HepG2 (cell line): ENCODE results near the gene CD7. TPM values are rescaled to one million over a fixed set of nuclear protein-coding genes. Genes with fewer than 3 reads are reported as not detected.

Source experiments
- ASH2L ChIP-seq: fragments of 300-600, 200-600 bp; sonication (generic); IDR thresholded peaks from 2 replicates; pipeline ENCODE4 v1.7.0; 2017; ENCODE audit warnings: low read depth, mild to moderate bottlenecking, moderate library complexity, mixed read lengths, low read length; ENCODE audit not compliant: insufficient read length
- IRF2 ChIP-seq: IDR thresholded peaks from 2 replicates; pipeline ENCODE4 v1.6.1; 2018; ENCODE audit warnings: missing genetic modification reagents, missing compliant biosample characterization
- JUND ChIP-seq: sonication (generic); formaldehyde crosslinking; IDR thresholded peaks from 2 replicates; pipeline ENCODE4 v1.8.0; 2022; ENCODE audit warnings: mild to moderate bottlenecking, missing genetic modification reagents
- LCORL ChIP-seq, 2 experiments: fragments of 450-650 bp in 1 of 2; sonication (generic) in 1 of 2; formaldehyde crosslinking in 1 of 2; IDR thresholded peaks; 2 replicates each; pipeline versions ENCODE4 v1.5.0 to v1.6.1; 2017 to 2020; ENCODE audit warnings: antibody characterized with exemption in 1 of 2, missing genetic modification reagents in 1 of 2
- MEF2D ChIP-seq: sonication (generic); formaldehyde crosslinking; IDR thresholded peaks from 2 replicates; pipeline ENCODE4 v1.5.1; 2020; ENCODE audit warnings: mild to moderate bottlenecking, missing genetic modification reagents
- NFYB ChIP-seq: sonication (generic); formaldehyde crosslinking; IDR thresholded peaks from 2 replicates; pipeline ENCODE4 v1.4.0; 2020; ENCODE audit warnings: missing genetic modification reagents
- PHB2 ChIP-seq: fragments of 450-650 bp; IDR thresholded peaks from 2 replicates; pipeline ENCODE4 v1.6.1; 2018; ENCODE audit not compliant: partially characterized antibody
- RAD51 ChIP-seq: fragments of 450-650 bp; IDR thresholded peaks from 2 replicates; pipeline ENCODE4 v1.6.1; 2016; ENCODE audit warnings: borderline replicate concordance
- SIX4 ChIP-seq: sonication (generic); formaldehyde crosslinking; IDR thresholded peaks from 2 replicates; pipeline ENCODE4 v1.4.0; 2020; ENCODE audit warnings: missing genetic modification reagents
- SMAD3 ChIP-seq: sonication (generic); formaldehyde crosslinking; IDR thresholded peaks from 2 replicates; pipeline ENCODE4 v1.4.0; 2020; ENCODE audit warnings: missing genetic modification reagents
- THYN1 ChIP-seq: sonication (generic); formaldehyde crosslinking; IDR thresholded peaks from 2 replicates; pipeline ENCODE4 v1.8.1; 2023; ENCODE audit warnings: low read depth, mild to moderate bottlenecking, moderate library complexity, missing genetic modification reagents, borderline replicate concordance
- ZEB1 ChIP-seq: IDR thresholded peaks from 2 replicates; pipeline ENCODE4 v1.6.1; 2012; ENCODE audit warnings: mild to moderate bottlenecking, low read depth, inconsistent platforms; ENCODE audit not compliant: insufficient replicate concordance
- ZNF225 ChIP-seq: sonication (generic); formaldehyde crosslinking; IDR thresholded peaks from 2 replicates; pipeline ENCODE4 v1.4.0; 2020; ENCODE audit warnings: mild to moderate bottlenecking, missing genetic modification reagents
- ZNF546 ChIP-seq: sonication (generic); formaldehyde crosslinking; conservative IDR thresholded peaks from 2 replicates; pipeline ENCODE4 v1.8.1; 2023; ENCODE audit warnings: mild to moderate bottlenecking, missing genetic modification reagents
- ZNF549 ChIP-seq: sonication (generic); formaldehyde crosslinking; IDR thresholded peaks from 2 replicates; pipeline ENCODE4 v1.5.0; 2020; ENCODE audit warnings: missing genetic modification reagents
- ZSCAN21 ChIP-seq: sonication (generic); formaldehyde crosslinking; IDR thresholded peaks from 2 replicates; pipeline ENCODE4 v1.8.0; 2022; ENCODE audit warnings: mild to moderate bottlenecking, missing genetic modification reagents, moderate library complexity, borderline replicate concordance
- polyA plus RNA-seq, 8 experiments: library from polyadenylated mRNA; depleted of rRNA in 3 of 8; stranded (reverse) in 7 of 8; unstranded in 1 of 8; fragments of >200 nt; fragmentation: Illumina TruSeq in 4 of 8; extraction: Trizol in 4 of 8; gene quantifications; 2 replicates each; pipeline versions ENCODE4 v1.2.1 to v1.2.3, GENCODE V29; 2011 to 2016; ENCODE audit warnings: low read depth in 4 of 8, missing spikeins in 1 of 8, mixed read lengths in 1 of 8; ENCODE audit not compliant: insufficient read depth in 1 of 8
- total RNA-seq, 5 experiments: library from RNA; depleted of rRNA; stranded (reverse); fragments of >200 nt; fragmentation: Illumina TruSeq; extraction: Trizol; gene quantifications; 2 replicates each; pipeline ENCODE4 v1.2.3, GENCODE V29; 2016; ENCODE audit warnings: low read depth in 1 of 5
- TF ChIP-seq, protein P1 (sequence below): sonication (generic); formaldehyde crosslinking; IDR thresholded peaks from 2 replicates; pipeline ENCODE4 v1.4.0; 2020; ENCODE audit warnings: low read depth, missing genetic modification reagents
- TF ChIP-seq, protein P2 (sequence below): IDR thresholded peaks from 2 replicates; pipeline ENCODE4 v1.4.0; 2020; ENCODE audit warnings: mild to moderate bottlenecking, missing genetic modification reagents
- TF ChIP-seq, protein P3 (sequence below): sonication (generic); formaldehyde crosslinking; IDR thresholded peaks from 2 replicates; pipeline ENCODE4 v1.9.0; 2022; ENCODE audit warnings: missing genetic modification reagents, mild to moderate bottlenecking, borderline replicate concordance

CD7 gene
- total and polyA plus RNA-seq, 2 of the 13 experiments (the other 11 are each of a cell fraction or from before 2014, with no cell fraction given), result 67.6 to 76.4 TPM

DNA sequence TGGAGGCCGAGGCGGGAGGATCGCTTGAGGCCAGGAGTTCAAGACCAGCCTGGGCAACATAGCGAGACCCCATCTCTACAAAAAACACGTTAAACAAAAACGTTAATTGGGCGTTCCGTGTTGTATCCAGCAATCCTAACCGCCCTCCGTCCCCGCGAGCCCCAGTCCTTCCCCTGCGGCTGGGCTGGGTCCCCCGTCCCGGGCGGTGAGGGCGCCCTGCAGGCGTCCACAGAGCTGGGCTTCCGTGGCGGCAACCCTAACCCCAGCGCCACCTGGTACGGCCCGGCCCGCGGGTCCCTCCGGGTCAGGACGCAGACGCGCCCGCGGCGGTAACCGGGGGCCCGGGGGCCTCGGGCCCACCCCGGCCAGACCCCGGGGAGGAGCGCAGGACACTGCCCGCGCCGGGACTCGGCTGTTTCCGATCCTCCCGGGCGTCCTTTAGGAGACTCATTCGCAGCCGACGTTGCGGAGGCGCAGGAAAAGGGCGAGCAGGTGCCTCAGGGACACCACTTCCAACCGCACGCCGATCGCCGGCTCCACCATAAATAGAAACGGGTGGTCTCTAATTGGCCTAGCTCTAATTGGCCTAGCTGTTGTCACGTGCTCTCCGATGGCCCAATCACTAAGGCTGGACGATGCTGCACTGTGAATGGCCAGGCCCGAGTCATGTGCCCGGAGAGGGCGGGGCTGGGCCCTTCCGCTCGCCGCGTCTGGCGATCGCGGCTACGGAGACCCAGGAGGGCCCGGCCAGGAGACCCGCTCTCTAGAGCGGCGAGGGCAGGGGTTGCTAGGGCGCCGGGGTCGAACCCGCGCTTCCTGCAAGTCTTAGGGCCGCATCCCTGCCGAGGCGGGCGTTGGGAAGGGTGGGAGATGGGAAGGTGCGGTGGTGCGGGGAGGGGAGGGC, 24.9 kb downstream of the CD7 start (continued):
- TF ChIP-seq, protein P1, sequence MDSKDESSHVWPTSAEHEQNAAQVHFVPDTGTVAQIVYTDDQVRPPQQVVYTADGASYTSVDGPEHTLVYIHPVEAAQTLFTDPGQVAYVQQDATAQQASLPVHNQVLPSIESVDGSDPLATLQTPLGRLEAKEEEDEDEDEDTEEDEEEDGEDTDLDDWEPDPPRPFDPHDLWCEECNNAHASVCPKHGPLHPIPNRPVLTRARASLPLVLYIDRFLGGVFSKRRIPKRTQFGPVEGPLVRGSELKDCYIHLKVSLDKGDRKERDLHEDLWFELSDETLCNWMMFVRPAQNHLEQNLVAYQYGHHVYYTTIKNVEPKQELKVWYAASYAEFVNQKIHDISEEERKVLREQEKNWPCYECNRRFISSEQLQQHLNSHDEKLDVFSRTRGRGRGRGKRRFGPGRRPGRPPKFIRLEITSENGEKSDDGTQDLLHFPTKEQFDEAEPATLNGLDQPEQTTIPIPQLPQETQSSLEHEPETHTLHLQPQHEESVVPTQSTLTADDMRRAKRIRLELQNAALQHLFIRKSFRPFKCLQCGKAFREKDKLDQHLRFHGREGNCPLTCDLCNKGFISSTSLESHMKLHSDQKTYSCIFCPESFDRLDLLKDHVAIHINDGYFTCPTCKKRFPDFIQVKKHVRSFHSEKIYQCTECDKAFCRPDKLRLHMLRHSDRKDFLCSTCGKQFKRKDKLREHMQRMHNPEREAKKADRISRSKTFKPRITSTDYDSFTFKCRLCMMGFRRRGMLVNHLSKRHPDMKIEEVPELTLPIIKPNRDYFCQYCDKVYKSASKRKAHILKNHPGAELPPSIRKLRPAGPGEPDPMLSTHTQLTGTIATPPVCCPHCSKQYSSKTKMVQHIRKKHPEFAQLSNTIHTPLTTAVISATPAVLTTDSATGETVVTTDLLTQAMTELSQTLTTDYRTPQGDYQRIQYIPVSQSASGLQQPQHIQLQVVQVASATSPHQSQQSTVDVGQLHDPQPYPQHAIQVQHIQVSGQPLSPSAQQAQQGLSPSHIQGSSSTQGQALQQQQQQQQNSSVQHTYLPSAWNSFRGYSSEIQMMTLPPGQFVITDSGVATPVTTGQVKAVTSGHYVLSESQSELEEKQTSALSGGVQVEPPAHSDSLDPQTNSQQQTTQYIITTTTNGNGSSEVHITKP (CRISPR knock-in tag), result 0 out of 2 replicates have a peak, but pooled peaks have one; percentile 14
- TF ChIP-seq, protein P2, sequence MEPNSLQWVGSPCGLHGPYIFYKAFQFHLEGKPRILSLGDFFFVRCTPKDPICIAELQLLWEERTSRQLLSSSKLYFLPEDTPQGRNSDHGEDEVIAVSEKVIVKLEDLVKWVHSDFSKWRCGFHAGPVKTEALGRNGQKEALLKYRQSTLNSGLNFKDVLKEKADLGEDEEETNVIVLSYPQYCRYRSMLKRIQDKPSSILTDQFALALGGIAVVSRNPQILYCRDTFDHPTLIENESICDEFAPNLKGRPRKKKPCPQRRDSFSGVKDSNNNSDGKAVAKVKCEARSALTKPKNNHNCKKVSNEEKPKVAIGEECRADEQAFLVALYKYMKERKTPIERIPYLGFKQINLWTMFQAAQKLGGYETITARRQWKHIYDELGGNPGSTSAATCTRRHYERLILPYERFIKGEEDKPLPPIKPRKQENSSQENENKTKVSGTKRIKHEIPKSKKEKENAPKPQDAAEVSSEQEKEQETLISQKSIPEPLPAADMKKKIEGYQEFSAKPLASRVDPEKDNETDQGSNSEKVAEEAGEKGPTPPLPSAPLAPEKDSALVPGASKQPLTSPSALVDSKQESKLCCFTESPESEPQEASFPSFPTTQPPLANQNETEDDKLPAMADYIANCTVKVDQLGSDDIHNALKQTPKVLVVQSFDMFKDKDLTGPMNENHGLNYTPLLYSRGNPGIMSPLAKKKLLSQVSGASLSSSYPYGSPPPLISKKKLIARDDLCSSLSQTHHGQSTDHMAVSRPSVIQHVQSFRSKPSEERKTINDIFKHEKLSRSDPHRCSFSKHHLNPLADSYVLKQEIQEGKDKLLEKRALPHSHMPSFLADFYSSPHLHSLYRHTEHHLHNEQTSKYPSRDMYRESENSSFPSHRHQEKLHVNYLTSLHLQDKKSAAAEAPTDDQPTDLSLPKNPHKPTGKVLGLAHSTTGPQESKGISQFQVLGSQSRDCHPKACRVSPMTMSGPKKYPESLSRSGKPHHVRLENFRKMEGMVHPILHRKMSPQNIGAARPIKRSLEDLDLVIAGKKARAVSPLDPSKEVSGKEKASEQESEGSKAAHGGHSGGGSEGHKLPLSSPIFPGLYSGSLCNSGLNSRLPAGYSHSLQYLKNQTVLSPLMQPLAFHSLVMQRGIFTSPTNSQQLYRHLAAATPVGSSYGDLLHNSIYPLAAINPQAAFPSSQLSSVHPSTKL (CRISPR knock-in tag), result peak; percentile 65
- TF ChIP-seq SMAD3 (CRISPR knock-in tag) (peak; percentile 79), ZEB1 (no peak), LCORL (IDR thresholded peaks at IDR 0.05) (no peak), LCORL (CRISPR knock-in tag; IDR thresholded peaks at IDR 0.05) (peak; percentile 76; the same call in 1 of the 2 replicates), RAD51 (peak; percentile 98), ZNF225 (CRISPR knock-in tag) (peak; percentile 92), SIX4 (CRISPR knock-in tag) (peak; percentile 30; the same call in 1 of the 2 replicates), ZNF546 (CRISPR knock-in tag) (0 out of 2 replicates have a peak, but pooled peaks have one; percentile 66), MEF2D (CRISPR knock-in tag) (peak; percentile 91), ZSCAN21 (CRISPR knock-in tag) (peak; percentile 74; the same call in 1 of the 2 replicates), ZNF549 (CRISPR knock-in tag) (no peak), THYN1 (CRISPR knock-in tag) (peak; percentile 98), JUND (CRISPR knock-in tag) (no peak), ASH2L (peak; percentile 90), PHB2 (no peak), NFYB (CRISPR knock-in tag) (peak; percentile 96), IRF2 (peak; percentile 69; the same call in 1 of the 2 replicates)
- TF ChIP-seq, protein P3, sequence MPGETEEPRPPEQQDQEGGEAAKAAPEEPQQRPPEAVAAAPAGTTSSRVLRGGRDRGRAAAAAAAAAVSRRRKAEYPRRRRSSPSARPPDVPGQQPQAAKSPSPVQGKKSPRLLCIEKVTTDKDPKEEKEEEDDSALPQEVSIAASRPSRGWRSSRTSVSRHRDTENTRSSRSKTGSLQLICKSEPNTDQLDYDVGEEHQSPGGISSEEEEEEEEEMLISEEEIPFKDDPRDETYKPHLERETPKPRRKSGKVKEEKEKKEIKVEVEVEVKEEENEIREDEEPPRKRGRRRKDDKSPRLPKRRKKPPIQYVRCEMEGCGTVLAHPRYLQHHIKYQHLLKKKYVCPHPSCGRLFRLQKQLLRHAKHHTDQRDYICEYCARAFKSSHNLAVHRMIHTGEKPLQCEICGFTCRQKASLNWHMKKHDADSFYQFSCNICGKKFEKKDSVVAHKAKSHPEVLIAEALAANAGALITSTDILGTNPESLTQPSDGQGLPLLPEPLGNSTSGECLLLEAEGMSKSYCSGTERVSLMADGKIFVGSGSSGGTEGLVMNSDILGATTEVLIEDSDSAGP (CRISPR knock-in tag), result peak; percentile 82
